Right renal pelvis (tissue), 4 donors: ENCODE data around the gene SNX10. TPM values are rescaled to one million over a fixed set of nuclear protein-coding genes. Genes with fewer than 3 reads are reported as not detected.

ENCODE experiments used
- DNase-seq, 4 donors: peaks; one replicate each; pipeline ENCODE4 v3.0.0-alpha.2; 2013; ENCODE audit warnings: low read depth in 4 of 4, low spot score in 3 of 4, missing footprints in 1 of 4
- polyA plus RNA-seq, 4 donors: library from polyadenylated mRNA; unstranded; fragments of 120-200 nt; gene quantifications; one replicate each; pipeline ENCODE4 v1.2.1, GENCODE V29; 2013; ENCODE audit not compliant: insufficient read length in 4 of 4

The SNX10 gene
- polyA plus RNA-seq, 4 donors, result 21.0 to 29.1 (median 26.3) TPM

DNA sequence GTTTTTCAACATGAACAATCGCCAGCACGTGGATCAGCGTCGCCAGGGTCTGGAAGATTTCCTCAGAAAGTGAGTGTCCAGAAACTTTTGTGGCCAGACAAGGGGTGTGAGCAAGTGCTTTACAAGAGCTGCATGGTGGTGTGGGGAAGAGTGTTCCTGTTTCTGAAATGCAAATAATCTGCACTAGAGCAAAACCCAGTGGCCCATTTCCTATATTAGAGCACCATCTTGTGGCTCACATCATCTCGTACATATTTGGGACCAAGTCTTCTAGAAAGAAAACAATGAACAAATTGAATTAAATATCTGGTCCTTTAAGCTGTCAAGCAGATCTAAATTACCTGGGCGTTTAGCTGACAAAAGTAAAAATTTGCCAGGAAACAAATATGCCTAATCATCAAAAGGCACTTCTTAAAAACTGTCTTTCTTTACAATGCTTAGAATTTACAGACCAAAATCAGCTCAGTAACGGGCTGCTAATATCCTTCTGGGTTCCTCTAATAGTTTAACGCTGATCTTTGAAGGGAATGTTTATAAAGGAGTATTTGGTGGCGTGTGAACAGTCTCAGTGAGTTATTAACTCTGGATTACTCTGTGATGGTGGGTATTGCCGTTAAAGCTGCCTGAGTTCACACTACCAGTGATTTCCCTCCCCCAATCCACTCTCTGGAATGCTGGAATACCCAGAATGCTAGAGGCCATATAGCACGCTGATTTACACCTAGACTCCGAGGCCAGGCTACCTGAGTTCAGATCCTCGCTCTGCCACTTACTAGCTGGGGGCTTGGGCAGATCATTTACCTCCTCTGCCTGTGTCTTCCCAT lies 73.6 kb downstream of the SNX10 start:
- DNase-seq, result peak in 2 of 4 donors; percentile 70 to 78

DNA sequence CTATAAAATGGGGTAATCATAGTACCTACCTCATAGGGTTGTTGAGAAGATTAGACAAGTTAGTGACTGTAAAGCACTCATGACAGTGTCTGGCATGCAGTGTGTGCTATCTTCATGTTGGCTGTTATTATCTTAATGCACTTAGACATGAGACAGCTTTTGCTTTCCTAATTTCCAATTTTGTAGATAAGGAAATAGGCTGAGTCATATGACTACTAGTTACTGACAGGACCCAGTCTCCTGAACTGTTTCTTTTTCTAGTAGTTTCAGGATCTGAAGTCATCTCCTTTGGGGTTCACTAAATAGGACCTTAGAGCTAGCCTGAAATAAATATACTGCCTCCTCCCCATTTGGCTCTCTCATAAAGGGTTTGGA lies 74.2 kb downstream of the SNX10 start:
- no peak for DNase-seq

DNA sequence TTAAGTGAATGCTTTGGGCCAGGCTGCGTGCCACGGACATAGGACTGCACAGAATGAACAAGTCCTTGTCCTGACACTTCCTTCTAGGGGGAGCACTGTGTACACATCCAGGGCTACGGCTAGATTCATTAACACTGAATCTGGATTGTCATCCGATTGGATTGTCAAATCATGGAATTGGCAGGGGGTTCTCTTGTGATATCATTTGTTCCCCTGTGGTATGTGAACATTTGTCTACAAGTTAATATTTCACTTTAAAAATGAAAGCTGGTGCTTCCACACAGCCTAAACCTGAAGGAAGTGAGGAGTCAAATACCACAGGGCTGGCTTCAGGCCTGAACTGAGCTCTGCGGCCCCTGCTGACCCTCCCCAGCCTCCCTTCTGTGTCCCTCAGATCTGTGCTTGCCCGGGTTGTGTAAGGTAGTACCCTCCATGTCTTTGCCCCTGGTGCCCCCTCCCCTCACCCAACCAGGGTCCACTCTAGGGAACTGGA lies 75.6 kb downstream of the SNX10 start:
- DNase-seq, result no peak

DNA sequence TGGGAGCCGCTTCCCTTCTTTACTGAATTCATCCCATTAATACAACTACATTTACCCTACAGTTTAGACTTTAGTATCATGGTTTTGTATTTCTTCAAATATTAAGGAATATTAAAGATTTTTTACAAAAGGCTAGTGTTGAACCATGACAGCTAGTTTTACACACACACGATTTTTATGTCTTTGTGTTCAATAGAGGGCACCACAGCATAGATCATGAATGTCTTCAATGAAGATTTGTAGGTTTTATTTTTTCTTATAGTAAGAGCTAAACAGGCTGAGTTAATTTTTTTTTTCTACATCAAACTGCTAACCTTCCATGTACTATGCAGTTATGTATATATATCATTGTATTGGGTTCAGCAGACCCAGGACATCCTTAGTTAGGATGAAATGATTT lies 76.9 kb downstream of the SNX10 start:
- no peak for DNase-seq

DNA sequence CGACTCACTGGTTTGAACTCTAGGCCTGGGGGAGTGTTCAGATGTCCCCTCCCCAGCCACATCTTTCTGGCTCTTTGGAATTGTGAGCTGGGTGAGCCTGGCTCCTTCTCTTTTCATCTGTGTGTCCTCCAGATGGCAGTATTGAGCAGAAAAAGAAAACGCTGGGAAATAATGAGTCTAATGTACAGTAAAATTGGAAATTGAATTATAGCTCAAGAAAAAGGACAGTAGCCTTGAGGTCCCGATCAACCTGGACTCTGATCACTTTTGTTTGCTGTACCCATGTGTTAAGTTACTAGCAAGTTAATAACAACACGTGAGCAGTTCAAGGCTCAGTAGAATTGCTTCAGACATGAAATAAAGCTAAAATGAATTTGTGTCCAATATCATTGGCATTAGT lies 77.9 kb downstream of the SNX10 start:
- peak in 1 of 4 donors; percentile 73 for DNase-seq

DNA sequence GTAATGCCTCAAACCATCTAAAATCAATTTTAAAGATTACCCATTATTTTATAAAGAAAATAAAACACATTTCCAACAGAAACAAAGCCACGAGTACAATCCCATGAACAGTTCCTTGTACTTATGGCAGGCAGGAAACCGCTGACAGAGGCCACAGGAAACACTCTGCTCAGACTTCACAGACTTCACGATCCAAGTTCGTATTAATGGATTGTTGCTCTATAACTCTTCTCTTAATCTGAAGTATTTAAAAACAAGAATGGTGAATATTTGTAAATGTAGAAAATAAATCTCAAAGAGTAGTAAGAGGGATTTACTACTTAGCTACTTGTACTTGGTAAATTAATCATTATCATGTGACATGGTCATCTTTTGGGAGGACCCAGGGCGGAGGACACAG lies 78.3 kb downstream of the SNX10 start:
- DNase-seq, result peak in 1 of 4 donors; percentile 43

DNA sequence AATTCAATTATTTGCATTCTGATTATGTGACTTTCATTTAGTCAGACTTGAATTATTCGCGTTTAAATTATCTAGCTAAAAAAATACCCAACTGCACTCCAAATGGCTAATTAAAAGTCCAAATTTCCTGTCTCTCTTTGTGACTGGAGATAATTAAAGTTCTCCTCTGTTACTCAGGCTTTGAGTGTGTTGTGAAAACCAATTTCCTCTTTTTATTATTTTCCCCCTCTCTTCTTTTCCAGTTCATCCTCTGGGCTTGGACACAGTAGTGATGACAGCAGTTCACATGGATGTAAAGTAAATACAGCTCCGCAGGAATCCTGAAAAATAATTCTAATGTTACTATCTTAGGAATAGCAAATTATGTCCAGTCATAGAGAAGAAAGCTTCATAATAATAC lies 80.6 kb downstream of the SNX10 start:
- DNase-seq, result no peak

DNA sequence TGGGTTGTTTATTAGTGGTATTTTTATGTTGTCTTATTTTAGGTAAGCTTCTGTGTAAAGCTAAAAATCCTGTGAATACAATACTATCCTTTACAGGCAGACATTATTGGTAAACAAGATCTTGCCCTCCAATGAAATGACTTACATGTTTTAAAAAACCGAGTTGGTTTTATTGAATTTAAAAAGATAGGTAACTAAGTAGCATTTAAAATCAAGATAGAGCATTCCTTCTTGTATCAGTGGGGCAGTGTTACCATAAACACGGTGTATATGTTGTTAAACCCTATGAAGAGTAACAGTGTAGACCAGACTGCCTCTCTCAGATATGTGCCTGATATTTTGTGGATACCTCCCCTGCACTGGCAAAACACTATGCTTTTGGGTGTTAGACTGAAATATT lies 81.0 kb downstream of the SNX10 start:
- peak in 1 of 4 donors; percentile 23 for DNase-seq

DNA sequence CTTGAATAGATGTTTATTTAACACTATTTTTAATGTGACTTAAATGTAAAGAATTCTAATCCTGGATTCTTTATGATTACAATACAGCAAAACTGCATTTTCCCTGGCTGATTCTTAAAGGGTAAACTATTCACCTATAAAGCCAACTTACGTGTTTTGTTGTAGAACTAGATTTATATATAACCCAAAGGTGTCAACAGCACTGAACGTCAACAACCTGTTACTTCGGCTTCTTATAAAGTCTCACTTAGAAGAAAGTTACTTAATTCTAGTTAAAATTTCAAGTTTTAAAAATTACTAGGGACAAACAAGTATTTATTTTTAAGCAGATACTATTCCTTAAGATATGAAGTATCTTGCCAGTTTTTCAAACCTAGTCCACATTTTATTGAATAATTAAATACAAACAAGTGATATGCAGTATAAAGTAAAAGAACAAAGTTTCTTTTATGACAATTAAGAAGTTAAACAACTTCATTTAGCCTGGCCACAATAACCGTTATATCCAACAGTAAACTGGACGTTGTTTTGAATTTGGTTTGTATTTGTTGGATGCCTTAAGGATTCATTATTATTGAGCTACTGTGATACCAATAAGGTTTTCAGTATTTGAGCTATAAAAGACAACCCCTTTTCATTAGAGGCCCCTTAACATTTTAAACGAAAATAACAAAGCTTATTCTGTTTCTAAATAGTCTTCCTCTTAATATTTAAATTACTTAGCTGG lies 83.1 kb downstream of the SNX10 start:
- DNase-seq, result no peak

DNA sequence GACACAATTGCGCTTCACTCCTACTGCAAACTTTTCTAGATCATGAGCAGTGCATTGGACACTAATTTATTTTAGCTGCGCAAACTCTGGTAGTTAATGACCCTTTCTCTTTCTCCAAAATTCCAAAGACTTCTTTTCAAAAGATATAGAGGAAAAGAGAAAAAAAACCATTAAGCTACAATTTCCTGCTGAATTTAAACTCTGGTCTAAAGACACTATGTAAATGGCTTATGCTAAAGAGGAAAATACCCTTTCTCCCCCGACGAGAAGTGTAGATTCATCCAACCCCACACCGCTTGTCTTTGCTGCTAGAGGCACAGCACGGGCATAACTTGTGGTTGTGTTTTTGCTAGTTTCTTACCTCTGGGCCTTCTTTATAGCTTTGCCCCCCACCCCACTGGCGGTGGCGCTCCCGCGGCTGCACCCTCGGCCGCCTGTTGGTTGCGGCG lies 84.1 kb downstream of the SNX10 start:
- DNase-seq, result peak in 1 of 4 donors; percentile 50

DNA sequence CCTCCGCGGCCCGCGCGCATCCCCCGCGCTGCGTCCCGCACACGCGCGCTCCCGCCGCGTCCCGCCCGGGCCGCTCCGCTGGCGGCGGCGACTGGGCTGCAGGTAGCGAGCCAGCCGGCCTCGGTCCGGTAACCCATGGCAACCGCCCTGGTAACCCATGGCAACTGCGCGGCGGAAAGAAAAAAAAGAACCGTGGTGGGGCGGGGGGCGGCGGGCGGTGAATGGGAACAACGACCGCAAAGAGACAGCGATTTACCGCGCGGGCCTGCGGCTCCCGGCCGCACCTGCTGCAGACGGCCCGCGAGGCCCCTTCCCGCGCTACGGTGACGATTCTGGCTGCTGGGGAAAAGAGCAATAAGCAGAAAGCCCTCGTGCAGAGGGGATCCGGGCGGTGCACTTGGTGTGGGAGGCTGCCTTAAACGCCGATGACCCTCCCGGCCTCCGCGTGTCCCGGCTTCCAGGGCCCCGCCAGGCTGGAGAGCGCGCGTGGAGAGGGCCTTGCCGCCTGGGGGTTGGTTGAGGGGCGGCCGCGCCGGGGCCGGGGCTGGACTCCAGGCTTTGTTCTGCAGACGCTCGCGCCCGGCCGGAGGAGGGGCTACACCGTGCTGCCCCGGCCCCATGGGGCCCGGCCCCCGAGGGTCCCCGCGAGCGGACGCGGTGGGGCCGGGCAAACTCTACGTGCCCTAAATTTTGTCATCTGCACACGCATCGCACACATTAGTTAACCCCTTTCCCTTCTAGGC lies 84.7 kb downstream of the SNX10 start:
- DNase-seq, result peak in 1 of 4 donors; percentile 74

DNA sequence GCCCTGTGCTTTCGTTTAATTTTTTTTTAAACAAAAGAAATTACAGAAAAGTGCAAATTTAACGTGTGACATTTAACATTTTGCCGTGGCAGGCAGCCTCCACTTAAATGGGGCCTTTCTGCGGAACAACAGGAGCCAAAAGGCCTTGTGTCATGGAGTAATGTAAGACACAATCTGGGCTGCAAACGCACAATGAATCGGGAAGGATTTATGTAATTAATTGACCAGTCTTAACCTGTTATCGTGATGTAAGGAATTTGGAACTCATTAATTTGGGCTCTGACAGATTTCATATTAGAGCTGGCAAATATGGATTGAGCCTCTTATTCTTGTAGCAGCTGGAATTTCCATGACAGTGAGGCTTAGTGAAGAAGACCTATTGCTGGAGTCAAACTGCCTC lies 86.4 kb downstream of the SNX10 start:
- DNase-seq, result no peak

DNA sequence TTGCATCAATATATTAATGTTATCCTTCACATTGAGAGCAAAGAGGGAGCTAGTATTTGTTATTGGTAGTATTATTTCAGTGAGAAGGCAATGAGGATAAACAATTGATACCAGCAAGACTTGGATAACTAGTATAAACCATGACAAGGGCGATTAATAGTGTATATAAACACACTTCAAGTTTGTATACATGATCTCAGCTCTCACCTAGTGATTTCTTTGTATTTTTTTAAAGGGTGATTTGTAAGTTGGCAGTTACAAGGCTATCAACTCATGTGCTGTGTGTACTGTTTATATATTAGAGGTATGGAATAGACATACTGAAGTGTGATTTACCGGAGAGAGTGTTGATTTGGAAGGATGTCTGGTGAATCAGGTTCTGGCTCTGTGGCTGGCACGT lies 88.0 kb downstream of the SNX10 start:
- DNase-seq, result no peak

DNA sequence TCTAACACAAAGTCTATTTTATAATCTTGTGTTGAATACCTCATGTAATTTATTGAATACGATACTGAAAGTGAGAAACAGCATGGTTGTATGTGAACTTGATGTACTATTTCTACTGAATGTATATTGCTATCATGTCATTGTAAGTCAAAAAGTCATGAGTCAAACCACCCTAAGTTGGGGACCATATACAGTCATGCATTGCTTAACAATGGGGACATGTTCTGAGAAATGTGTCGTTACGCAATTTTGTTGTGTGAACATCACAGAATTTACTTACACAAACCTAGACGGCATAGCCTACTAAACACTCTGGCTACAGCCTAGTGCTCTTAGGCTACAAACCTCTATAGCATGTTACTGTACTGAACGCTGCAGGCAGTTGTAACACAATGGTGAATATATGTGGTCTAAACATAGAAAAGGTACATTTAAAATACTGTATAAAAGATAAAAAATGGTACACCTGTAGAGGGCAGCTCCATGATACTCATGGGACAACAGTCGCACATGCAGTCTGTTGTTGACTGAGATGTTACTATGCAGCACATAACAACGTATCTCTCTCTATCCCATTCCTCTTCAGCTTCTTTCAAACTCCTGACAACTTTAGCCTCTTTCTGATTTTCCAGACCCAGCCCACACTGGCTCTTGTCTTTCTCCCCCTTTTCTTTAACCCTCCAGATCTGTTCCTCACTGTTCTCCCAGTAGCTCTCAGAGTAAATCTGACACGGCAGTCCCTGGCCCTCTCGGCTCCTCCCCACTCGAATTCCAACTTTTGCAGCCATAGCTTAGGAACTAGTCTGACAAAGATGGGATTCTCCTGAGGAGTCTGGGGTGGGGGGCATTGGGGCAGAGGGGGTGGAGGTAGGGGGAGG lies 90.1 kb downstream of the SNX10 start:
- DNase-seq, result no peak

DNA sequence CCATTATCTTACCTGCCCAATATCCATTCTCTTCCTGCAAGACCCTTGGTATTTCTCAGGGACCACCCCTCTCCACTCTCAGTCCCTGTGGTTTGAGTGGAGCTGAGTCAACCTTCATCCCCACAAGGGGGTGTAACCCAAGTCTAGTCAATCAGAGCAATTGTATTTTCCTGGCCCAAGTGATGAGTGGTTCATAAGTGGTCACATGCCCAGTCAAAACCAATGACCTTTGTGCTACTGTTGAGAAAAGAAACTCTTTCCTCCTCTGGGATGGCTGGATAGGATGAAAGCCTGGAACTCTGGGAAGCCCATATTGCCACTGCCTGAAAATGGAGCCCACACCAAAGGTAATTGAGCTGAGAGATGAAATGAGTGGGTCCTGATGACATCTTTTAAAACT lies 93.6 kb downstream of the SNX10 start:
- no peak for DNase-seq

DNA sequence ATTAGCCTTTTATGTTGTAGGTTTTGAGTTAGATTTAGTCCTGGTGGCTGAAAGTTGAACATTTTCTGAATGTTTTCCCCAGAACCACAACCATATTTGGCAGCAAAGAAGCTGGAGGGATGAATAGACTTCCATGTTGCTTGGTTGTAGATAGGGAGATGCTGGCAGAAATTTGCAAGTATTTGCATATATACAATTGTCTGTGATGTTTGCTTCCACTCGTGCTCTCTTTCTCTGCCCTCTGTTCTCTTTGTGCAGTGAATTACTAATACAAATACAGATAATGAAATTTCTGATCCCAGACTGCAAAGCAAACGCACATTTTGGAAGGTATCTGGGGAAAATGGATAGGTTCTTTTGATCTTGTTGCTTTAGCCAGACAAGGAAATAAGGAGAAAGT lies 96.1 kb downstream of the SNX10 start:
- no peak for DNase-seq

DNA sequence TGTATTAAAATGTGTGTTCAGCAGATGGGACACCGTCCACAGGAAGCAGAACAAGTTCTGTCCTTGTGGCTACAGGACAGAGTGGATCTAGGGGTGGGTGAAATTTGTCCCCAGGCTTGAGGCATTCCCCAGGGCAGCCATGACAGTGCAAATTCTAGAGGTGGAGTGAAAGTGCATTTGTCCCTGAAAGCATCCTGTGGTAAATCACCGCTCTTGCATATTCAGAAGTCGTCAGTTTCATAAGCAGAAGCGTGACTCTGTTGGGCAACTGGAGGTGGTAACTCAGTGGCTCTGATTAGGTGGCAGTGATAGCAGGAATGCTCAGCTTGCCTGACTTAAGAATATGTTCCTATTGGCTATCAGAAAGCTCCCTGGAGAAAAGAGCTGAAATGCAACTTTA lies 96.6 kb downstream of the SNX10 start:
- DNase-seq, result no peak

DNA sequence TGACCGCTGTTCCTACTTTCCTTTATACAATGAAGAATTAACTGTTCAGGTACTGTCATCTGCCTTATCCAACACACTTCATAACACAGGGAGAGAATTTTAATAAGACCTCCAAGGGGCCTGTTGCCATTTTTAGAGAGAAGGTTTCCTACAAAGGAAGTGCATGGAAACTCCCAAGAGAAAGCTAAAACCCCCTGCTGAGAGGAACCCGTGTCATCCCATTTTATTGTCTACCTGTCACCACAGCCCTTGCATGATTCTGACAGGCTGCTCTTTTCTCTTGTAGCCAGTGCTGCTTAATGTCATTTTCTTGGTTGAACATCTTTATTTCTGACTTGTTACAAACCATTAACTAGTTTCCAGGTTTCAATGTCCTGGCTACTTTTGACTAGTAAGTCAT lies 98.4 kb downstream of the SNX10 start:
- no peak for DNase-seq

DNA sequence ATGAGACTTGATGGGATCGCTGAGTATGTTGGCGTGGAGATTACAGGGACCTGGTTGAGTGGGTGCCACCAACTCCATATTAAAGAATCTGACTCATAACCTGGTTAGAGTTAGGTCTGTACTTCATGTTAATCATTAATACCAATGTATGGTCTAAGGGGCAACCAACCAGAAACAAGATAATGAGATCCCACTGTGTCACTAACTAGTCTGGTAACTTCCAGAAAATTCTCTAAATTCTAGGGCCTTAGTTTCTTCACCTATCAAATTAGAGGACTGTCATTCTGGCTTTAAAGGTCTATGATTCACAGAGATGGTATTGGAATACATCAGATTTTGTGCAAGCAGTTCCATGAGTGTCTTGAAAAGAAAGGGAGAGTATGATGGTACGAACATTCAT lies 102.2 kb downstream of the SNX10 start:
- DNase-seq, result no peak

DNA sequence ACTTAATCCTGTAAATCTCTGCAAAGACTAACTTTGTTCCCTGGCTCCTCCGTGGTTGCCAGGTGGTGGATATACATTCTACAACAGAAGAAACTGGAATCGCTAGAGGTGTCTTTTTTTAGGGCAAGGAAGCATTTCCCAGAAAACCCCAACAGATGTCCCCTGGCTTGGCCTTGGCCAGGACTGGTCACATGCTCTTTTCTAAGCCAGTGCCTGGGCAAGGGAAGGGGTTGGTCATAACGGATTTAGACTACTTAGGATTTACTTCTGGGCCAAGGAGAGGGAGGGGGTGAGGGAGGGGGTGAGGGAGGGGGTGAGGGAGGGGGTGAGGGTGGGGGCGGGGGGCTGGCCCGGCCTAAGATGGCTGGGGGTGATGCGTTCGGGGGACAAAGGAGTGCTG lies 105.7 kb downstream of the SNX10 start:
- no peak for DNase-seq
